Endothelial cell of umbilical vein (primary cell): ENCODE data around the gene TDO2.

ENCODE experiments used
- POLR2A ChIP-seq: IDR thresholded peaks from 2 replicates; pipeline ENCODE4 v1.6.1; 2012; ENCODE audit warnings: low read depth, mild to moderate bottlenecking, control low read depth, low read length
- POLR2AphosphoS5 ChIP-seq: IDR thresholded peaks from 2 replicates; pipeline ENCODE4 v1.6.1; 2012; ENCODE audit warnings: low read depth, mild to moderate bottlenecking, control low read depth, low read length, moderate library complexity; ENCODE audit not compliant: insufficient read depth
- TF ChIP-seq, protein P1 (sequence below), 2 donors: IDR thresholded peaks; 1 replicate in 1 of 2; 2 replicates in 1 of 2; pipeline ENCODE4 v1.5.1; 2011; ENCODE audit warnings: low read length in 2 of 2, mild to moderate bottlenecking in 2 of 2, moderate library complexity in 2 of 2, control low read depth in 1 of 2, inconsistent platforms in 1 of 2, low read depth in 1 of 2; ENCODE audit not compliant: insufficient read depth in 1 of 2; ENCODE audit errors: extremely low read depth in 1 of 2

DNA sequence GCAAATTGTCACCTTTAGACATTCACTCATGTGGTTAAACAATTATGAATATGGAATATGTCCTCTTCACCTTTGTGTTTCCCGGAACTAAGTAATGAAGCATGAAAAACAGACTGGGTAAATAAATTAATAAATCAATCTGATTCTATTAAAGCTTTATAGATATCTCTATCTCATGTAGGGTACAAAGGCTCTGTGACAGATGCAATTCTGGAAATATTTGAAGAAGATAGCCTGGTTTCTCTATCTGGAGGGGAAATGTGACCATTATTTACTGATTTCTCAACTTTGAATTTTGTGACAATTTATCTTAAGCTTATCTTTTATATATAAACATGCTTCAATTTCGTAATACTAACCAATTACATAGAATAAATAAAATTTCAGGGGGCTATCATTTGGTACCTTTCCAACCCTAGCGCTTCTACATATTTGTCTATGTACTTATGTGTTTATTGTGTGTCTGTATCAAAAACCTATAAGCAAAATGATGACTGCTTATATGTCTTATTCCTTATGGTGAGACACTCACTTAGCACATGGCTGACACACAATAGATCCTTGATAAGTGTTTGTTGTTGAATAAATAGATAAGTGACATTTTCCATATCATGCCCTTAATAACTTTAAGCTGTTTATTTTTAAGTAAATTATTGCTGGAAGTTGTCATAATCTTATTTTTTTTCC lies 40.3 kb downstream of the TDO2 start:
- TF ChIP-seq POLR2AphosphoS5 (no peak), POLR2A (no peak)
- TF ChIP-seq, protein P1, sequence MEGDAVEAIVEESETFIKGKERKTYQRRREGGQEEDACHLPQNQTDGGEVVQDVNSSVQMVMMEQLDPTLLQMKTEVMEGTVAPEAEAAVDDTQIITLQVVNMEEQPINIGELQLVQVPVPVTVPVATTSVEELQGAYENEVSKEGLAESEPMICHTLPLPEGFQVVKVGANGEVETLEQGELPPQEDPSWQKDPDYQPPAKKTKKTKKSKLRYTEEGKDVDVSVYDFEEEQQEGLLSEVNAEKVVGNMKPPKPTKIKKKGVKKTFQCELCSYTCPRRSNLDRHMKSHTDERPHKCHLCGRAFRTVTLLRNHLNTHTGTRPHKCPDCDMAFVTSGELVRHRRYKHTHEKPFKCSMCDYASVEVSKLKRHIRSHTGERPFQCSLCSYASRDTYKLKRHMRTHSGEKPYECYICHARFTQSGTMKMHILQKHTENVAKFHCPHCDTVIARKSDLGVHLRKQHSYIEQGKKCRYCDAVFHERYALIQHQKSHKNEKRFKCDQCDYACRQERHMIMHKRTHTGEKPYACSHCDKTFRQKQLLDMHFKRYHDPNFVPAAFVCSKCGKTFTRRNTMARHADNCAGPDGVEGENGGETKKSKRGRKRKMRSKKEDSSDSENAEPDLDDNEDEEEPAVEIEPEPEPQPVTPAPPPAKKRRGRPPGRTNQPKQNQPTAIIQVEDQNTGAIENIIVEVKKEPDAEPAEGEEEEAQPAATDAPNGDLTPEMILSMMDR (IDR thresholded peaks at IDR 0.05; ENCODE audit: extremely low read depth in 1 of 2, insufficient read depth in 1 of 2, low read depth in 1 of 2, low read length in 2 of 2): no peak
